H9 (cell line): Measurements from ENCODE around the gene CRAMP1. TPM values are rescaled to one million over a fixed set of nuclear protein-coding genes. Genes with fewer than 3 reads are reported as not detected.

Experiments
- DNase-seq: peaks from one replicate; pipeline ENCODE4 v3.0.0-alpha.2; 2017
- H2AFZ ChIP-seq: one replicate; pipeline ENCODE4 v1.6.1; 2013; ENCODE audit warnings: mild to moderate bottlenecking, low read length, control low read depth, moderate library complexity
- H2AK5ac ChIP-seq: 2 replicates; pipeline ENCODE4 v1.6.1; 2013; ENCODE audit warnings: low read length, control low read depth, mixed read lengths; ENCODE audit not compliant: insufficient read length
- H2BK120ac ChIP-seq: one replicate; pipeline ENCODE4 v1.6.1; 2013; ENCODE audit warnings: low read depth, mild to moderate bottlenecking, low read length, control low read depth, inconsistent platforms; ENCODE audit not compliant: poor library complexity, severe bottlenecking
- H2BK12ac ChIP-seq: 2 replicates; pipeline ENCODE4 v1.6.1; 2013; ENCODE audit warnings: low read length, control low read depth, mixed read lengths, low read depth; ENCODE audit not compliant: insufficient read length
- H2BK15ac ChIP-seq: 2 replicates; pipeline ENCODE4 v1.6.1; 2013; ENCODE audit warnings: low read depth, low read length, control low read depth
- H2BK20ac ChIP-seq: one replicate; pipeline ENCODE4 v1.6.1; 2013; ENCODE audit warnings: low read depth, mild to moderate bottlenecking, low read length, control low read depth, inconsistent platforms; ENCODE audit not compliant: poor library complexity, severe bottlenecking
- H2BK5ac ChIP-seq: 2 replicates; pipeline ENCODE4 v1.6.1; 2013; ENCODE audit warnings: low read length, control low read depth, mixed read lengths; ENCODE audit not compliant: insufficient read length
- H3K14ac ChIP-seq: 2 replicates; pipeline ENCODE4 v1.6.1; 2013; ENCODE audit warnings: low read length, control low read depth; ENCODE audit not compliant: insufficient read depth
- H3K18ac ChIP-seq: 2 replicates; pipeline ENCODE4 v1.6.1; 2013; ENCODE audit warnings: low read depth, mild to moderate bottlenecking, mixed read lengths, low read length, control low read depth; ENCODE audit not compliant: insufficient read length
- H3K23ac ChIP-seq: 2 replicates; pipeline ENCODE4 v1.6.1; 2013; ENCODE audit warnings: low read length, control low read depth, mixed read lengths, low read depth; ENCODE audit not compliant: insufficient read length
- H3K23me2 ChIP-seq: 2 replicates; pipeline ENCODE4 v1.6.1; 2013; ENCODE audit warnings: low read depth, mild to moderate bottlenecking, mixed read lengths, low read length, control low read depth; ENCODE audit not compliant: insufficient read length, poor library complexity, severe bottlenecking
- H3K27ac ChIP-seq: 2 replicates; pipeline ENCODE4 v1.5.1; 2013; ENCODE audit warnings: low read length, control low read depth, mixed read lengths, low read depth; ENCODE audit not compliant: insufficient read length
- H3K27me3 ChIP-seq: 2 replicates; pipeline ENCODE4 v1.6.1; 2013; ENCODE audit warnings: low read length, control low read depth, inconsistent platforms; ENCODE audit not compliant: insufficient read depth
- H3K4ac ChIP-seq: 2 replicates; pipeline ENCODE4 v1.6.1; 2013; ENCODE audit warnings: low read depth, mild to moderate bottlenecking, control low read depth, inconsistent platforms, low read length, moderate library complexity
- H3K4me1 ChIP-seq: 2 replicates; pipeline ENCODE4 v1.6.1; 2013; ENCODE audit warnings: low read length, control low read depth, inconsistent platforms; ENCODE audit not compliant: insufficient read depth
- H3K4me2 ChIP-seq: 2 replicates; pipeline ENCODE4 v1.6.1; 2013; ENCODE audit warnings: low read length, control low read depth, mixed read lengths; ENCODE audit not compliant: insufficient read length, insufficient read depth
- H3K56ac ChIP-seq: 2 replicates; pipeline ENCODE4 v1.6.1; 2013; ENCODE audit warnings: low read depth, mild to moderate bottlenecking, mixed read lengths, low read length, control low read depth; ENCODE audit not compliant: insufficient read length
- H3K79me1 ChIP-seq: 2 replicates; pipeline ENCODE4 v1.6.1; 2013; ENCODE audit warnings: low read depth, mild to moderate bottlenecking, moderate library complexity, low read length, control low read depth, inconsistent platforms; ENCODE audit not compliant: insufficient read depth, poor library complexity, severe bottlenecking
- H3K79me2 ChIP-seq: 2 replicates; pipeline ENCODE4 v1.6.1; 2013; ENCODE audit warnings: low read length, control low read depth, inconsistent platforms; ENCODE audit not compliant: insufficient read depth
- H3K9ac ChIP-seq: 2 replicates; pipeline ENCODE4 v1.6.1; 2013; ENCODE audit warnings: low read length, control low read depth, mixed read lengths; ENCODE audit not compliant: insufficient read length; ENCODE audit errors: extremely low read depth
- H3K9me3 ChIP-seq: one replicate; pipeline ENCODE4 v1.6.1; 2013; ENCODE audit warnings: low read depth, low read length, inconsistent platforms; ENCODE audit not compliant: control insufficient read depth
- H3T11ph ChIP-seq: one replicate; pipeline ENCODE4 v1.6.1; 2013; ENCODE audit warnings: mild to moderate bottlenecking, low read length, control low read depth, inconsistent platforms
- H4K20me1 ChIP-seq: one replicate; pipeline ENCODE4 v1.6.1; 2013; ENCODE audit not compliant: control insufficient read depth, insufficient read length, insufficient read depth
- H4K5ac ChIP-seq: 2 replicates; pipeline ENCODE4 v1.6.1; 2013; ENCODE audit warnings: low read depth, mild to moderate bottlenecking, mixed read lengths, low read length, control low read depth; ENCODE audit not compliant: insufficient read length
- H4K8ac ChIP-seq: replicated peaks from 2 replicates; pipeline ENCODE4 v1.6.1; 2013; ENCODE audit warnings: low read length, control low read depth, mixed read lengths, low read depth; ENCODE audit not compliant: insufficient read length
- H4K91ac ChIP-seq: 2 replicates; pipeline ENCODE4 v1.6.1; 2013; ENCODE audit warnings: low read depth, mild to moderate bottlenecking, moderate library complexity, mixed read lengths, low read length, control low read depth; ENCODE audit not compliant: insufficient read length
- H3K27ac Mint-ChIP-seq, 3 experiments: 2 replicates in 2 of 3; 3 replicates in 1 of 3; pipeline ENCODE4 v1.8.0; 2020 to 2021; ENCODE audit warnings: mixed read lengths in 3 of 3, mild to moderate bottlenecking in 1 of 3, moderate library complexity in 1 of 3
- H3K27me3 Mint-ChIP-seq: 2 replicates; pipeline ENCODE4 v1.8.0; 2021; ENCODE audit warnings: low read depth, mild to moderate bottlenecking, moderate library complexity, mixed read lengths
- H3K36me3 Mint-ChIP-seq, 3 experiments: 2 replicates in 2 of 3; 3 replicates in 1 of 3; pipeline ENCODE4 v1.8.0; 2020 to 2021; ENCODE audit warnings: low read depth in 3 of 3, mixed read lengths in 3 of 3; ENCODE audit not compliant: insufficient read depth in 1 of 3
- H3K4me1 Mint-ChIP-seq, 2 experiments: 2 replicates each; pipeline ENCODE4 v1.8.0; 2020; ENCODE audit warnings: mixed read lengths in 2 of 2
- H3K4me3 Mint-ChIP-seq, 2 experiments: 2 replicates in 1 of 2; 3 replicates in 1 of 2; pipeline ENCODE4 v1.8.0; 2020 to 2021; ENCODE audit warnings: mild to moderate bottlenecking in 2 of 2, mixed read lengths in 2 of 2, moderate library complexity in 1 of 2
- H3K9me3 Mint-ChIP-seq, 2 experiments: 2 replicates in 1 of 2; 3 replicates in 1 of 2; pipeline ENCODE4 v1.8.0; 2020; ENCODE audit warnings: mild to moderate bottlenecking in 2 of 2, mixed read lengths in 2 of 2, moderate library complexity in 1 of 2
- CTCF ChIP-seq: fragments of 200-600 bp; sonication (generic); conservative IDR thresholded peaks from 3 replicates; pipeline ENCODE4 v1.8.0; 2021; ENCODE audit warnings: antibody characterized with exemption, mild to moderate bottlenecking
- WGBS: extraction: QIAGEN DNeasy Blood & Tissue Kit; methylation state at CpG from one replicate; pipeline ENCODE4 v1.1.7; 2013; ENCODE audit warnings: missing lambda C conversion rate, low lambda C conversion rate, mixed read lengths; ENCODE audit not compliant: insufficient read length; ENCODE audit errors: extremely low coverage; 5-methylcytosine and 5-hydroxymethylcytosine counted together
- total RNA-seq: library from RNA; stranded (reverse); gene quantifications from 2 replicates; pipeline ENCODE4 v1.2.1, GENCODE V29; 2021

The CRAMP1 gene
- total RNA-seq, 1 experiment from 2014 or later, result 46.2 TPM

GRCh38 chr16:1713933-1714332 is 101.8 kb downstream of the CRAMP1 start:
- TF ChIP-seq CTCF, result no peak
- no peak overlapping the region for H4K8ac ChIP-seq
- Mint-ChIP-seq H3K27me3 (no peaks in the 10 kb centered on the region), H3K36me3 (no peaks in the 10 kb centered on the region), H3K9me3 (no peaks in the 10 kb centered on the region), H3K4me3 (peak overlapping the region in 1 of 2 experiments; percentile 59; a peak in 3 of 5 replicates), H3K4me1 (peaks cover 24 to 27% of the 10 kb centered on the region in 2 experiments), H3K27ac (peak overlapping the region; percentile 67 to 87 (median 82); a peak in 5 of 7 replicates)
- no peak overlapping the region for H2AK5ac ChIP-seq
- H3K79me2 ChIP-seq, result peaks cover 4% of the 10 kb centered on the region; the same call in 1 of the 2 replicates
- H3K27ac ChIP-seq, result no peak overlapping the region
- no peak overlapping the region for H4K91ac ChIP-seq
- no peak overlapping the region for H2BK15ac ChIP-seq
- H2AFZ ChIP-seq, result no peak overlapping the region
- peak; percentile 53 for DNase-seq
- no peak overlapping the region for H3K4ac ChIP-seq
- no peaks in the 10 kb centered on the region for H4K20me1 ChIP-seq
- H2BK120ac ChIP-seq, result no peak overlapping the region
- no peaks in the 10 kb centered on the region for H3K23me2 ChIP-seq
- no peak overlapping the region for H3K56ac ChIP-seq
- H3K23ac ChIP-seq, result no peak overlapping the region
- peak overlapping the region; percentile 86; the same call in 1 of the 2 replicates for H3K14ac ChIP-seq
- no peaks in the 10 kb centered on the region for H3K27me3 ChIP-seq
- H2BK20ac ChIP-seq, result no peak overlapping the region
- H3T11ph ChIP-seq, result no peak overlapping the region
- H3K4me1 ChIP-seq, result no peaks in the 10 kb centered on the region
- H3K79me1 ChIP-seq, result peaks cover 13% of the 10 kb centered on the region
- no peak overlapping the region for H3K18ac ChIP-seq
- no peaks in the 10 kb centered on the region for H3K9me3 ChIP-seq
- no peak overlapping the region for H2BK5ac ChIP-seq
- H3K4me2 ChIP-seq, result peak overlapping the region; percentile 45
- no CpG with 5 or more reads among the region's 14 CpGs for WGBS
- H3K9ac ChIP-seq, result no peak overlapping the region
- H4K5ac ChIP-seq, result no peak overlapping the region
- H2BK12ac ChIP-seq, result no peak overlapping the region
